IMR-90 (cell line): ENCODE data around the gene PIK3C2A. TPM values are rescaled to one million over a fixed set of nuclear protein-coding genes. Genes with fewer than 3 reads are reported as not detected.
A peak's percentile ranks its signal among the peaks of the same experiment; 100 is the strongest.

Experiments
- ATAC-seq: fragments of 200-7000 bp; cut with Tn5 transposase; 2 replicates; pipeline ENCODE4 v1.9.1; 2020; ENCODE audit warnings: low read depth, mild to moderate bottlenecking, moderate library complexity
- BruUV-seq: library from RNA; stranded (reverse); fragments of 400-500 nt; replicated peaks from 2 replicates; lab custom pipeline; 2021; lab: Mats Ljungman, UMichigan
- CTCF ChIA-PET: fragments of 300-600 bp; formaldehyde crosslinking; extraction: SDS; loops from one replicate; lab custom pipeline; 2021; ENCODE audit warnings: antibody characterized with exemption; lab: Yijun Ruan, JAX
- POLR2A ChIA-PET: fragments of 300-600 bp; sonication (Branson Sonifier 250); formaldehyde crosslinking; loops from one replicate; lab custom pipeline; 2022; ENCODE audit warnings: antibody characterized with exemption; ENCODE audit not compliant: unreplicated experiment; lab: Charles Lee
- DNase-seq: peaks from one replicate; pipeline ENCODE4 v3.0.0; 2013
- H2AFZ ChIP-seq: replicated peaks from 2 replicates; pipeline ENCODE3; 2013; ENCODE audit warnings: low read length, mild to moderate bottlenecking; ENCODE audit not compliant: poor library complexity
- H2AK5ac ChIP-seq: 2 replicates; pipeline ENCODE4 v1.6.1; 2013; ENCODE audit warnings: low read depth, low read length, inconsistent platforms
- H2AK9ac ChIP-seq: replicated peaks from 2 replicates; pipeline ENCODE3; 2013; ENCODE audit warnings: mild to moderate bottlenecking, low read depth, low read length, moderate library complexity; ENCODE audit not compliant: poor library complexity
- H2BK120ac ChIP-seq: 2 replicates; pipeline ENCODE4 v1.6.1; 2013; ENCODE audit warnings: low read depth, low read length, inconsistent platforms
- H2BK15ac ChIP-seq: 3 replicates; pipeline ENCODE4 v1.6.1; 2013; ENCODE audit warnings: low read depth, low read length, inconsistent platforms
- H2BK20ac ChIP-seq: 2 replicates; pipeline ENCODE4 v1.6.1; 2013; ENCODE audit warnings: low read depth, mild to moderate bottlenecking, inconsistent platforms, low read length, moderate library complexity
- H2BK5ac ChIP-seq: 2 replicates; pipeline ENCODE4 v1.6.1; 2013; ENCODE audit warnings: mild to moderate bottlenecking, low read depth, low read length, inconsistent platforms; ENCODE audit not compliant: poor library complexity, severe bottlenecking
- H3K14ac ChIP-seq: replicated peaks from 2 replicates; pipeline ENCODE4 v1.6.1; 2013; ENCODE audit warnings: low read depth, low read length, inconsistent platforms
- H3K18ac ChIP-seq: 2 replicates; pipeline ENCODE4 v1.6.1; 2013; ENCODE audit warnings: low read depth, low read length, control low read depth
- H3K23ac ChIP-seq: 2 replicates; pipeline ENCODE4 v1.6.1; 2013; ENCODE audit warnings: low read depth, low read length, inconsistent platforms
- H3K27ac ChIP-seq: 2 replicates; pipeline ENCODE4 v1.5.1; 2013; ENCODE audit warnings: mild to moderate bottlenecking, control low read depth, low read length; ENCODE audit not compliant: insufficient read depth
- H3K27me3 ChIP-seq: 2 replicates; pipeline ENCODE4 v1.6.1; 2013; ENCODE audit warnings: low read length; ENCODE audit not compliant: control insufficient read depth, insufficient read depth
- H3K36me3 ChIP-seq: 2 replicates; pipeline ENCODE4 v1.6.1; 2013; ENCODE audit warnings: low read length, mixed read lengths; ENCODE audit not compliant: control insufficient read depth, insufficient read depth
- H3K4ac ChIP-seq: 2 replicates; pipeline ENCODE4 v1.6.1; 2013; ENCODE audit warnings: low read depth, low read length, inconsistent platforms
- H3K4me1 ChIP-seq: 2 replicates; pipeline ENCODE4 v1.6.1; 2013; ENCODE audit warnings: low read length, mixed read lengths; ENCODE audit not compliant: control insufficient read depth, insufficient read depth
- H3K4me2 ChIP-seq: 2 replicates; pipeline ENCODE4 v1.6.1; 2013; ENCODE audit warnings: low read depth, mild to moderate bottlenecking, control low read depth, low read length, moderate library complexity
- H3K4me3 ChIP-seq: 2 replicates; pipeline ENCODE4 v1.5.1; 2013; ENCODE audit warnings: low read depth, mild to moderate bottlenecking, control low read depth, low read length, moderate library complexity; ENCODE audit not compliant: insufficient read depth
- H3K56ac ChIP-seq: 2 replicates; pipeline ENCODE4 v1.6.1; 2013; ENCODE audit warnings: low read length, inconsistent platforms; ENCODE audit not compliant: insufficient read depth; ENCODE audit errors: extremely low read depth
- H3K79me1 ChIP-seq, 2 experiments: 2 replicates each; pipeline ENCODE4 v1.6.1; 2013; ENCODE audit warnings: low read length in 2 of 2, inconsistent platforms in 1 of 2, low read depth in 1 of 2
- H3K9ac ChIP-seq: 2 replicates; pipeline ENCODE4 v1.6.1; 2013; ENCODE audit warnings: low read depth, low read length, control low read depth
- H3K9me1 ChIP-seq: 2 replicates; pipeline ENCODE4 v1.6.1; 2013; ENCODE audit warnings: low read length, inconsistent platforms; ENCODE audit not compliant: insufficient read depth
- H3K9me3 ChIP-seq: 2 replicates; pipeline ENCODE4 v1.6.1; 2013; ENCODE audit warnings: low read length; ENCODE audit not compliant: control insufficient read depth, insufficient read depth
- H4K20me1 ChIP-seq: 2 replicates; pipeline ENCODE4 v1.6.1; 2013; ENCODE audit warnings: low read length, inconsistent platforms; ENCODE audit not compliant: insufficient read depth
- H4K5ac ChIP-seq: 2 replicates; pipeline ENCODE4 v1.6.1; 2013; ENCODE audit warnings: mild to moderate bottlenecking, low read depth, low read length, control low read depth
- H4K8ac ChIP-seq, 2 experiments: 2 replicates each; pipeline ENCODE4 v1.6.1; 2013; ENCODE audit warnings: low read depth in 2 of 2, low read length in 2 of 2, control low read depth in 1 of 2, inconsistent platforms in 1 of 2
- H4K91ac ChIP-seq: 2 replicates; pipeline ENCODE4 v1.6.1; 2013; ENCODE audit warnings: low read depth, low read length, inconsistent platforms; ENCODE audit not compliant: insufficient read depth
- CEBPB ChIP-seq: IDR thresholded peaks from 2 replicates; pipeline ENCODE4 v1.6.1; 2012; ENCODE audit warnings: low read depth, low read length, improper control_type of control experiment
- ELK1 ChIP-seq: fragments of 150-350 bp; IDR thresholded peaks from 2 replicates; pipeline ENCODE4 v1.6.1; 2016; ENCODE audit warnings: low read depth, mild to moderate bottlenecking, low read length, moderate library complexity, borderline replicate concordance
- WGBS, 2 experiments: methylation state at CpG; one replicate each; pipeline versions ENCODE4 v1.1.5 to v1.1.7; 2013; ENCODE audit warnings: missing lambda C conversion rate in 2 of 2; ENCODE audit not compliant: insufficient read length in 1 of 2; ENCODE audit errors: extremely low coverage in 2 of 2; 5-methylcytosine and 5-hydroxymethylcytosine counted together
- dilution Hi-C: fragments of 300-500 bp; cut with HindIII; formaldehyde crosslinking; loops from one replicate; pipeline ENCODE4 v1.14.3; 2018; ENCODE audit warnings: low sequenced_read_pairs; ENCODE audit not compliant: unreplicated experiment
- in situ Hi-C: fragments of 300-500 bp; cut with MboI; formaldehyde crosslinking; loops from 3 replicates; pipeline ENCODE4 v1.14.3; 2019; ENCODE audit warnings: low sequenced_read_pairs, inconsistent platforms, mixed read lengths
- intact Hi-C: fragments of 100-400 bp; cut with micrococcal nuclease; formaldehyde crosslinking; loops from 2 replicates; pipeline ENCODE4 v1.10.0; 2022
- polyA plus RNA-seq, 3 experiments: library from polyadenylated mRNA; depleted of rRNA; stranded (reverse); fragments of >200 nt; gene quantifications; 2 replicates each; pipeline ENCODE4 v1.2.3, GENCODE V29; 2012; ENCODE audit warnings: low replicate concordance in 1 of 3
- total RNA-seq: library from RNA; depleted of rRNA; stranded (reverse); fragments of >200 nt; gene quantifications from 2 replicates; pipeline ENCODE4 v1.2.3, GENCODE V29; 2012

The PIK3C2A gene
- total and polyA plus RNA-seq, 2 of the 4 experiments (the other 2 are of a cell fraction): 14.6 to 36.6 TPM

GRCh38 chr11:17164361-17165246 is 43.2 kb downstream of the PIK3C2A start:
- intact Hi-C loops: no loop called here
- Histone ChIP-seq H2AFZ (no peak overlapping the region), H3K18ac (no peak overlapping the region), H3K27ac (no peak overlapping the region), H2BK20ac (no peak overlapping the region), H2AK5ac (no peak overlapping the region), H3K56ac (no peak overlapping the region), H3K14ac (no peak overlapping the region), H3K4me1 (peaks cover 2% of the 10 kb centered on the region; the same call in 1 of the 2 replicates), H2BK5ac (no peak overlapping the region), H3K36me3 (no peaks in the 10 kb centered on the region; the same call in 1 of the 2 replicates), H3K4me2 (no peak overlapping the region), H4K8ac (no peak overlapping the region), H3K9ac (no peak overlapping the region), H3K9me3 (no peaks in the 10 kb centered on the region), H3K9me1 (peaks cover 11% of the 10 kb centered on the region), H3K23ac (peak overlapping the region; percentile 25; the same call in 1 of the 2 replicates), H3K4me3 (no peak overlapping the region), H2BK15ac (no peak overlapping the region), H4K5ac (no peak overlapping the region), H2AK9ac (no peak overlapping the region), H4K20me1 (peaks cover 10% of the 10 kb centered on the region; the same call in 1 of the 2 replicates), H3K79me1 (peaks cover 21 to 62% of the 10 kb centered on the region in 2 experiments), H2BK120ac (no peak overlapping the region), H3K27me3 (no peaks in the 10 kb centered on the region), H4K91ac (no peak overlapping the region), H3K4ac (no peak overlapping the region)
- in situ Hi-C loops: no loop called here
- TF ChIP-seq CEBPB (peak; percentile 79), ELK1 (no peak)
- dilution Hi-C loops: no loop called here
- ATAC-seq (no peak; the same call in 1 of the 2 replicates), DNase-seq (peak; percentile 15)
- POLR2A ChIA-PET: no interaction called here
- BruUV-seq: no TSS peak
- CTCF ChIA-PET: no interaction called here
- no CpG with 5 or more reads among the region's 1 CpG for WGBS, 2 experiments
